Measurements from ENCODE around the gene SYVN1.
A peak's percentile ranks its signal among the peaks of the same experiment; 100 is the strongest.
"Not testable (repeated sequence)": the region's sequence is repeated elsewhere in the genome, so short reads cannot be mapped to it uniquely, and the experiment has no call there.

The SYVN1 gene

DNA sequence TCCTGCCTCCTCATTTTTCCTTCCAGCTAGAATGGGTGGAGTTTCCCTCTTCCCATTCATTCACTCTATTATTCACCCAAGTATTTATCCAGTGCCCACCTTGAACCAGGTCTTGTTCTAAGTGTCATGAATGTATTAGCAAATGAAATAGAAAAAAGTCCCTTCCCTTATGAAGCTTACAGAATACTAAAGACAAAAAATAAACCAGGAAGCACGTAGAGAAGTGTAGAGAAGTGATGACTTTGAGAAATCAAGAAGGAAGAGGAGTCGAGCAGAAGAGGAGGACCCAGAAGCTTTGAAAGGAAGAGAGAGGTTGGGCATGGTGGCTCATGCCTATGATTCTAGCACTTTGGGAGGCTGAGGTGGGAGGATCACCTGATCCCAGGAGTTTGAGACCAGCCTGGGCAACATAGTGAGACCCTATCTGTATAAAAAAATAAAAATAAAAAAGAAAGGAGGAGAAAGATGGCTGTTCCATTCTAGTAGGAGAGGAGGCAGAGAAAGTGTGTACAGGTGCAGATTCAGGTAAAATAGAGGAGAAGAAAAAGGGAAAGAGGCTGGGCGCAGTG is 17.1 kb upstream of the SYVN1 start:
- TF ChIP-seq, protein P1, sequence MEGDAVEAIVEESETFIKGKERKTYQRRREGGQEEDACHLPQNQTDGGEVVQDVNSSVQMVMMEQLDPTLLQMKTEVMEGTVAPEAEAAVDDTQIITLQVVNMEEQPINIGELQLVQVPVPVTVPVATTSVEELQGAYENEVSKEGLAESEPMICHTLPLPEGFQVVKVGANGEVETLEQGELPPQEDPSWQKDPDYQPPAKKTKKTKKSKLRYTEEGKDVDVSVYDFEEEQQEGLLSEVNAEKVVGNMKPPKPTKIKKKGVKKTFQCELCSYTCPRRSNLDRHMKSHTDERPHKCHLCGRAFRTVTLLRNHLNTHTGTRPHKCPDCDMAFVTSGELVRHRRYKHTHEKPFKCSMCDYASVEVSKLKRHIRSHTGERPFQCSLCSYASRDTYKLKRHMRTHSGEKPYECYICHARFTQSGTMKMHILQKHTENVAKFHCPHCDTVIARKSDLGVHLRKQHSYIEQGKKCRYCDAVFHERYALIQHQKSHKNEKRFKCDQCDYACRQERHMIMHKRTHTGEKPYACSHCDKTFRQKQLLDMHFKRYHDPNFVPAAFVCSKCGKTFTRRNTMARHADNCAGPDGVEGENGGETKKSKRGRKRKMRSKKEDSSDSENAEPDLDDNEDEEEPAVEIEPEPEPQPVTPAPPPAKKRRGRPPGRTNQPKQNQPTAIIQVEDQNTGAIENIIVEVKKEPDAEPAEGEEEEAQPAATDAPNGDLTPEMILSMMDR (IDR thresholded peaks at IDR 0.05; ENCODE audit: insufficient read depth, low read depth, low read length, missing control alignments) = no peak
- H3K4me3 ChIP-seq (ENCODE audit: low read depth, low read length) = no peak overlapping the region
- DNase-seq (ENCODE audit: low read depth) = no peak

DNA sequence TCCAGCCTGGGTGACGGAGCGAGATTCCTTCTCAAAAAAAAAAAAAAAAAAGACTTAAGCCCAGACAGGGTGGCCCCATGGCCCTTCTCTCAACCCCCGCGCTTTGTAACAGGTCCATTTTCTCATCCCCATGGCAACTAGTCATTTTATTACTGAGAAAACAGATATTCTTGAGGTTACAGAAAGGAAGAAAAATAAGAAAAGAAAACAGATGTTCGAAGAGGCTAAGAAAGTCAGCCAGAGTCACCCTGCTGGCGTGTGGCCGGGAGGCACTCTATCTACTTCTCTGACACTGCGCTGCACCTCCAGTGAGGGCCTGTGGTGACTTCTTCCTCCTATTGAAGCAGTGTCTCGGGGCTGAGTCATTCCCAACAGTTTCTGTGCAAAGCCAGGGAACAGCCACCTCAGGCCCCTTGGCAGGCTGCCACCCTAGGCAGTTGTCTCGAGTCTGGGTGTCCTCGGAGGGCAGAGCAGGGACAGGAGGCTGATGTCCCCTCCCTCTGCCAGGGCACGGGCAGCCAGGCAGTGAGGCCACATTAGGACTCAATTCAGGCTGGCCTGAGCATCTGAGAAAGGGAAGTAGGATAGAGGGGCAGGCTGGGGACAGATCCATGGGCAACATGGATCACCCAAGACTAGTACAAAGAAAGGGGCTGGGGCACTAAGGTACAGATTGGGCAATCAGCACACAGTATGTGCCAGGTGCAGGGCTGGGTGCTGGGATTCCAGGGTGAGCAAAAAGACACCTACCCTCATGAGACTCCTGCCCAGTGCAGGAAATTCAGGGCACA is 16.4 kb upstream of the SYVN1 start:
- TF ChIP-seq, protein P1 (IDR thresholded peaks at IDR 0.05; ENCODE audit: insufficient read depth, low read depth, low read length, missing control alignments) = no peak
- peak; percentile 85 for DNase-seq (ENCODE audit: low read depth)
- no peak overlapping the region; the same call in 1 of the 2 replicates for H3K4me3 ChIP-seq (ENCODE audit: low read depth, low read length)

- not testable (repeated sequence) for DNase-seq (ENCODE audit: low read depth); H3K4me3 ChIP-seq (ENCODE audit: low read depth, low read length)
Measured at GRCh38 chr11:65150131-65150508, 15.8 kb upstream of the SYVN1 start.

- DNase-seq (ENCODE audit: low read depth) = no peak
- TF ChIP-seq, protein P1 (IDR thresholded peaks at IDR 0.05; ENCODE audit: insufficient read depth, low read depth, low read length, missing control alignments) = no peak
- no peak overlapping the region for H3K4me3 ChIP-seq (ENCODE audit: low read depth, low read length)
Measured at GRCh38 chr11:65148657-65149056, 14.3 kb upstream of the SYVN1 start.

DNA sequence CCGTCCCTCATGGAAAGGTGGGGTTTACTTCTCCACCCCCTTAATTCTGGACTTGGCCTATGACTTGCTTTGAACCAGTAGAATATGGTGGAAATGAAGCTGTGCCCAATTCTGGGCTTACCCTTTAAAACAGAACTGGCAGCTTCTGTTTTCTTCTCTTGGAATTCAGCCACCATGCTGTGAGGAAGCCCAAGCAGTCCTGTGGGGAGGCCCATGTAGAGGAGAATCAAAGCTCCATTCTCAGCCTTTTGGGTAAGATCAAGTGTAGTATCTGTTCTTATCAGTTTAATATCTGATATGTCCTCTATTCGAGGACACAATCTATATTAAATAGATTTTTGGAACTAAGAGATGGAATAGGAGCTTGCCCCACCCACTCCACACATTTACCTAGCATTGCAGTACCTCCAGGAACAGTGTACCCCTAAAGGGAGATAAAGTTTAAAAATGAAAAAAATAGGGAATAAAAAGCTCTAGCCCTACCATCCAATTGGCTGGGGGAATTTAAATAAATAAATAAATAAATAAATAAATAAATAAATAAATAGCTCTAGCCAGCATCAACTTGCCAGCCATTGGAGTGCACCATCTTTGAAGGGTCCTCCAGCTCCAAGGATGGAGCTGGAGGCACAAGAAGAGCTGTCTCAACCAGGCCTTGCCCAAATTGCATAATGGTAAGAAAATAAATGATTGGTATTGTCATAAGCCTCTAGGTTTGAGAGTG is 13.2 kb upstream of the SYVN1 start:
- no peak overlapping the region for H3K4me3 ChIP-seq (ENCODE audit: low read depth, low read length)
- DNase-seq (ENCODE audit: low read depth) = no peak
- TF ChIP-seq, protein P1 (IDR thresholded peaks at IDR 0.05; ENCODE audit: insufficient read depth, low read depth, low read length, missing control alignments) = no peak

DNA sequence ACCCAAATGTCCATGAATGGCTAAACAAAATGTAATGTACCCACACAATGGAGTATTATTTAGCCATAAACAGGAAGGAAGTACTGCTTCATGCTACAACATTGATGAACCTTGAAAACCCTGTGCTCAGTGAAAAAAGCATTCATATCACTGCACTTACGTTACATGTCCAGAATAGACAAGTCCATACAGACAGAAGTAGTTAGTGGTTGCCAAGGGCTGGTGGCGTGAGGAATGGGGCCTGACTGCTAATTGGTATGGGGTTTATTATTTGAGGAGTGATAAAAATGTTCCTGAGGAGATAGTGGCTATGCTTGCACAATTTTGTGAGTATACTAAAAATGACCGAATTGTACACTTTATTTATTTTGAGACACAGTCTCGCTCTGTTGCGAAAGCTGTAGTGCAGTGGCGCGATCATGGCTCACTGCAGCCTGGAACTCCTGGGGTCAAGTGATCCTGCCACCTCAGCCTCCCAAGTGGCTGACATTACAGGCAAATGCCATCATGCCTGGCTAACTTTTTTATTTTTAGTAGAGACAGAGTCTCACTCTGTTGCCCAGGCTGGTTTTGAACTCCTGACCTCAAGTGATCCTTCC is 7.7 kb upstream of the SYVN1 start:
- TF ChIP-seq, protein P1 (IDR thresholded peaks at IDR 0.05; ENCODE audit: insufficient read depth, low read depth, low read length, missing control alignments) = no peak
- DNase-seq (ENCODE audit: low read depth) = no peak
- H3K4me3 ChIP-seq (ENCODE audit: low read depth, low read length) = no peak overlapping the region

- H3K4me3 ChIP-seq (ENCODE audit: low read depth, low read length) = no peak overlapping the region
- TF ChIP-seq, protein P1 (IDR thresholded peaks at IDR 0.05; ENCODE audit: insufficient read depth, low read depth, low read length, missing control alignments) = no peak
- DNase-seq (ENCODE audit: low read depth) = no peak
Measured at GRCh38 chr11:65136515-65137096, 2.3 kb upstream of the SYVN1 start.

All from GM12865 (cell line).